HG03108 (cell line): ENCODE data around the gene ERICH6.
A peak's percentile ranks its signal among the peaks of the same experiment; 100 is the strongest.
"Not testable (repeated sequence)": the region's sequence is repeated elsewhere in the genome, so short reads cannot be mapped to it uniquely, and the experiment has no call there.

Source experiments
- ATAC-seq: cut with Tn5 transposase; IDR thresholded peaks from one replicate; pipeline ENCODE4 v1.9.1; 2021; ENCODE audit warnings: moderate library complexity; ENCODE audit not compliant: unreplicated experiment

ERICH6 gene

DNA sequence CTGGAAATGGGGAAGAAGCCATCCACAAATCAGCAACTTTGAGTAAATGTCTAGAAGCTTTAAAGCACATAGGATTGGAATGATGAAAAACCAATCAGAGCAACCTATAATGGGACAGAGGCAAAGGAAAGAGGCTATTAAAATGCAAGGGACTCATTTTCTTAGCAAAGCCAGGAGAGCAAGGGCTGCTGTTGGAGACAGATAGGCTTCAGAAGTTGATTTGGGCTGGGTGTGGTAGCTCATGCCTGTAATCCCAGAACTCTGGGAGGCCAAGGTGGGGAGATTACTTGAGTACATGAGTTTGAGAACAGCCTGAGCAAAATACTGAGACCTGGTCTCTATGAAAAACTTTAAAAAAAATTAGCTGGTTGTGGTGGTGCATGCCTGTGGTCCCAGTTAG lies 16.1 kb downstream of the ERICH6 start:
- no peak for ATAC-seq

- ATAC-seq, result no peak
Measured at GRCh38 chr3:150682824-150683223, 20.9 kb downstream of the ERICH6 start.

DNA sequence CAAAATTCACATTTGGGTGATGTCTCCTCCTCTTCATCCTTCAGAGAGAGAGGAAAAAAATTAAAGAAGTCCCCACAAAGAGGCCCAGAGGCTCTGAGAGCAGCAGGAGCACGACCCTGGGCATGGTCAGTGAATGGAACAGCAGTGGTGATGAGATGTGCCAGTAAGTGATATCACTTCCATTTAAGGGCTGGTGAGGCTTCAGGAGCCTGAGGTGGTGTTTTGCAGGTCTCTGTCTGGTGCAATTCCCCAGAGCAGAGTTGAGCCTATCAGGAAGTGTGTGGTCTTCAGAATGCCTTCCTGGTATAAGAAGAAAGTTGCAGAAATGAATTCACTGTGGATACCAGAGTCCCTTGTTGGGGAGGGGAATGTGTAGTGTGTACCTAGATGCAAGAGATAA lies 21.4 kb downstream of the ERICH6 start:
- no peak for ATAC-seq

DNA sequence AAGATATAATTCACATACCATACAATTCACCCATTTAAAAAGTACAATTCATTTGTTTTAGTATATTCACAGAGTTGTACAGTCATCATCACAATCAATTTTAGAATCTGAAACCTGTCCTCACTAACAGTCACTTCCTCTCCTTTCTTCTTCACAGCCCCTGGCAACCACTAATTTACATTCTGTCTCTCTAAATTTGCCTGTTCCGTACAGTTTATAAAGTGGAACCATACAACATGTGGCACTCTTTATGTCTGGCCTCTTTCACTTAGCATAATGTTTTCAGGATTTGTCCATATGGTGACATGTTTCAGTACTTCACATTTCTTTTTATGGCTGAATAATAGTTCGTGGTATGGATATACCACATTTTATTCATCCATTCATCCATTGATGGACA lies 22.7 kb downstream of the ERICH6 start:
- no peak for ATAC-seq

DNA sequence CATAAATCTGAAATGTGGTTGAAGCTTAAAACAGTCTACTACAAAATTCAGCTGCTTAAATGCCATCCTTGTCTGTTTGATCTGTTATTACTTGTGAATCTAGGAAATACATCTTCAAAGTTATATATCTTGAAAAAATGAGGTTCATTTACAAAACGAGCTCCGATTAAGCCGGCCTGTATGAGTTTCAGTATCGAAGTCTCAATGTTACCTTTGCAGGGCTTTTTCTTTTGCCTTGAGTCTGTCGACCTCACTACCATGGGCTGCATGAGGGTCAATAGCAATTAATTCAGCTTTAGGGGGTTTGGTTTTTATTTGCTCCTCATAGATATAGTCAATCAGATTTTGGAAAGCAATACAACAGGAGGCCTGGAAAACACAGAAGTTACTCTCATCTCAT lies 23.2 kb downstream of the ERICH6 start:
- no peak for ATAC-seq

- ATAC-seq, result no peak
Measured at GRCh38 chr3:150675587-150675986, 28.1 kb downstream of the ERICH6 start.

DNA sequence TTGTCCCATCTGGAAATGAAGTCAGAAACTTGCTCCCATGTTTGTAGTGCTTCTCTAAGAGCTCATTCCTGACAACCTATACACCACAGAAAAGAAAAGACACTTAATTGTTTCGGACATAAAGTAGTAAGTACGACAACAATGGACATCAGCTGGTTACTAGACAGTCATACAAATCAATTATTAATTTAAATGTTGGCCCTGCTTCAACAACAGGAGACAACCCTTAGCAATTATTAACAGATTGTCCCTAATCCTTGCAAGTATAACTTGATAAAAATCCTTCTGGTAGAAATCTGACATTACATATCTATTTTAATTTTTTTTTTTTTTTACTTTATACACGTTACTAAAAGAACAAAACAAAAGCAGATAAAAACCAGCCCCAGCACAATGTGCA lies 29.8 kb downstream of the ERICH6 start:
- ATAC-seq, result no peak

DNA sequence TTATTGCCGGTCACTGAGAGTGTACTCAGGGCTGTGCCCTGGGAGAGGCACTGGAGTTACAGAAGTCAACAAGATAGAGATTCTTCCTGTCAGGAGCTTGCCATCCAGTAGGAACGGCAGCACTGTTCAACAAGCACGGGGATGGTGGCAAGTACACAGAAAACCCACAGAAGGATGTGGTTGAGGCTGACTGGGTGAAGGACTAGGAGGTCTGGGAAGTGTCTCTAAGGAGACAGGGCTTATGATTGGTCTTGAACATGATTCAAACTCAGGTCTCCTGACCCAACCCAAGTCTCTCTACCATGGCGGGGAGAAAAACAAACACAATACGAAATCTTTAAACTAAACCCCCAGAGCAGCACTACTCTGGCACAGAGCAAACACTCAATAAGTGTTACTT lies 37.6 kb downstream of the ERICH6 start:
- no peak for ATAC-seq

GRCh38 chr3:150663461-150663860 lies 40.3 kb downstream of the ERICH6 start:
- ATAC-seq, result no peak

DNA sequence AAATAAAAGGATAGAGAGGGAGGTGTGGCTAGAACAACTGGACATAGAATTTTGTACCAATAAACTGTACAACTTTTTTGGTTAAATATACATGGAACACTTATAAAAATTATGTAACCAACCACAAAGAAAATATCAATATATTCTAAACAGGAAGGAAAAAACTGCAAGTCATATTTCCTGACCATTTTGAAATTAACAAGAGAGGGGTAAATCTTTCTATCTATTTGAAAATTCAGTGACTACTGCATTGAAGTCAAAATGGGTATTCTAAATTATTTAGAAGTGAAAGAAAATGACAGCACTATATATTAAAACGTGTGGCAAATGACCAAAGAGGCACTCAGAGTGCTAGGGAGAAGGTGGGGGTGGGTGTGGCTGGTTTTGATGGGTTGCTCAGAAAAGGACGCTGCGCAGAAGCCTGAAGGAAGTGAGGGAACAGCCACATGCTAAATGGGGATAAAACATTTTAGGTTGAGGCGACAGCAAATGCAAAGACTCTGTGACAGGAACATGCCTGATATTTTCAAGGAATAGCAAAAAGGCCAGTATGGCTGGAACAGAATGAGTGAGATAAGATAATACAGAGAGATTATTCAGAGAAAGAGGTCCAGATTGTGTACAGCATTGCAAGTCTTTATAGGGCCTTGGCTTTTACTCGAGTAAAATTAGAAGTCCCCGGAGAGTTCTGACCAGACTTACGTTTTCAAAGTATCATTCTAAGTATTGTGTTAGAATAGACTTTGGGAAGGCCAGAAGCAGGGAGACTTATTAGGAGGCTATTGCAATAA lies 41.1 kb downstream of the ERICH6 start:
- no peak for ATAC-seq

DNA sequence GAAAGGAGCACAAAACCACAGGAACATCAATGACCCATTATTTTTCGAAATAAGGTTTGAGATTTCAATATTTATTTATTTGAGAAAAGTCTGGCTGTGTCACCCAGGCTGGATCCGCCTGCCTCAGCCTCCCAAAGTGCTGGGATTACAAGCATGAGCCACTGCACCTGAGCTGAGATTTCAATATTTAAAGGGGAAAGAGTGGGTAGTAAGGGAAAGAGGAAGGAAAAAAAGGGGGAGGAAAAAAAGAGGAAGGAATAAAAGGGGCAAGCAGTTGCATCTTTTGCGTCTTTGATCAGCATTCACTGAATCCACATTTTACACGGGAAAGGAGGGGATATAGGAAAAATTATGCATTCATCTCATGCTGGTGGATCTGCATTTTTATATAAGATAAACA lies 47.4 kb downstream of the ERICH6 start:
- no peak for ATAC-seq

- peak; percentile 73 for ATAC-seq
Measured at GRCh38 chr3:150653110-150653561, 50.6 kb downstream of the ERICH6 start.

DNA sequence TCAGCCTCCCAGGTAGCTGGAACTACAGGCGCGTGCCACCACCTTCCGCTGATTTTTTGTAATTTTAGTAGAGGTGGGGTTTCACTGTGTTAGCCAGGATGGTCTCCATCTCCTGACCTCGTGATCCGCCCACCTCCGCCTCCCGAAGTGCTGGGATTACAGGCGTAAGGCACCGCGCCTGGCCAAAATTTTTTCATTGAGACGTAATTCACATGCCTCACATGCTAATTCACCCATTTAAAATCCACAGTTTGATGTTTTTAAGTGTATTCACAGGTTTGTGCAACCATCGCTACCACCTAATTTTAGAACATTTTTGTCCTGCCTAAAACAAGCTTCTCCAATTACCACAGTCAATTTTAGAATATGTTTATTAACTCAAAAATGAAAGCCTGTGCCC lies 63.5 kb downstream of the ERICH6 start:
- no peak for ATAC-seq

DNA sequence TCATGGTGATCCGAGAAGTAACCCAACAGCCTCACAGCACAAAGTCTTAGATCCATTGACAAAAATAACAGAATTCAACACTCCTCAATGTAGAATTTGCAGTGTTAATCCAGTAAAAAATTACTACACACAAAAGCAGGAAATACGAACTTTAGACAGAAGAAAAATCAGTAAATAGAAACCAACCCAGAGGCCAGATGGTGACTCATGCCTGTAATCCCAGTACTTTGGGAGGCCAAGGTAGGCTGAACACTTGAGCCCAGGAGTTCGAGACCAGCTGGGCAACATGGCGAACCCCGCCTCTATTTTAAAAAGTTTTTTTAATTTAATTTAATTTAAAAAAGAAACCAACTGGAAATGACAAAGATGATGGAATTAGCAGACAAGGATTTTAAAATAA lies 64.5 kb downstream of the ERICH6 start:
- no peak for ATAC-seq

- no peak for ATAC-seq
Measured at GRCh38 chr3:150636258-150636657, 67.5 kb downstream of the ERICH6 start.

GRCh38 chr3:150635526-150635925 lies 68.2 kb downstream of the ERICH6 start:
- peak; percentile 76 for ATAC-seq

DNA sequence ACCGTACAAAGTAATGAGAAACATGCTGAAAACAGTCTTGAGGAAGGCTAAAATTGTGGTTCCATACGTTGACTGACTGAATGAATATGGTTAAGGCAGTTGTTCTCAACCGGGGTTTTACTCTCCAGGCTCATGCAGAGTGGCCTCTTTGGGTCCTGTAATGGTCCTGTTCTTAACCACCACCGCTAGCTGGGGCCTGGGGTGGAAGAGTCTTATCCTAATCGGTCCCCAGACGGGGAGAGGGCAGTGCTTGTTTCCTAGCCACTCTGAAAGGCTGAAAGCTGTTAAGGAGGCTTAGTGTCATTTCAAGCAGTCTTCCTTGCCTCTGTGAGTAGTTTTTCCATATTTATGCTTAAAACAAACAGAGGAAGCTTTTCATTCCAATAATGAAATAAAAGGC lies 68.6 kb downstream of the ERICH6 start:
- ATAC-seq, result no peak

GRCh38 chr3:150631515-150632221 lies 72.1 kb downstream of the ERICH6 start:
- no peak for ATAC-seq

DNA sequence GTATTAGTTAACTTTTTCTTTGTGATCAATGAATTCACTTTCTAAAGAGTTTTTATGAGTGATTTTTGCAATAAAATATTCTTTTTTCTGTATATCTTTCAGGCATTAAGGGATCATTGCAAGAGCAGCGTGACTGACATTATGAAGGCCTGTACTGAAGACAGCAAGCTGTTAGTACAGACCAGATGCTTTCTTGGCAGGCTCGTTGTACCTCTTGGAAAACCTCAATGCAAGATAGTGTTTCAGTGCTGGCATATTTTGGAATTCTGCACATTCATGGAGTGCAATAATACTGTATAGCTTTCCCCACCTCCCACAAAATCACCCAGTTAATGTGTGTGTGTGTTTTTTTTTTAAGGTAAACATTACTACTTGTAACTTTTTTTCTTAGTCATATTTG lies 76.2 kb downstream of the ERICH6 start:
- ATAC-seq, result no peak

DNA sequence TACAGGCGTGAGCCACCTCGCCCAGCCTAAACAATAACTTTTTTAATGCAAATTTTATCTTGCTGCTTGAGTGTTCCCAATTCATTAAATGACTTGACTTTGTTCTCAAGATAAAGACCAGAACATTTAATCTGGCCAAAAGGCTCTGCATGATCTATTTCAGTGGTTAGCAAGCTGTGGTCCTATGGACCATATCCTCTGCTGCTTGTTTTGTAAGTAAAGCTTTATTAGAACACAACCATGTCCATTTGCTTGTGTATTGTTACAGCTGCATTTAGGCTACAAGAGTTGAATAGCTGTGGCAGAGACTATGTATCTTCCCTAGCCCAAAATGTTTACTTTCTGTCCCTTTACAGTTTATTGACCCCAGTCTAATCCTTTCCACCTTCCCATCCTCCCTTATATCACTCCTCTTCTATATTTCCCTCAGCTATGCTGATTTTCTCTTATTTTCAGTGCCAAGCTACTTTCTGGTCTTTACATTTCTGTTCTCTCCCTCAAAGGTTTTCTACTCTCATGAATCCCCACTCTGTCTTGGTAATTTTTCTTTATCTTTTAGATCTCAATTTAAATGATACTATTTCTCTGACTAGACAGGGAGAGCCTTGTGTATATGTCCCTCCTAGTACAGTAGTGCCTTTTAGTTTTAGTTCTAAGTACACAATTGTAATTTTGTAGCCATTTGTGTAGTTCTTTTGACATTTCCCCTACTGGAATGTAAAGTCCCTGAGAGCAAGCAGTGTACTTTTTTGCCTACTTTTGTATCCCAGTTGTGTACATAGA lies 77.4 kb downstream of the ERICH6 start:
- ATAC-seq, result no peak

DNA sequence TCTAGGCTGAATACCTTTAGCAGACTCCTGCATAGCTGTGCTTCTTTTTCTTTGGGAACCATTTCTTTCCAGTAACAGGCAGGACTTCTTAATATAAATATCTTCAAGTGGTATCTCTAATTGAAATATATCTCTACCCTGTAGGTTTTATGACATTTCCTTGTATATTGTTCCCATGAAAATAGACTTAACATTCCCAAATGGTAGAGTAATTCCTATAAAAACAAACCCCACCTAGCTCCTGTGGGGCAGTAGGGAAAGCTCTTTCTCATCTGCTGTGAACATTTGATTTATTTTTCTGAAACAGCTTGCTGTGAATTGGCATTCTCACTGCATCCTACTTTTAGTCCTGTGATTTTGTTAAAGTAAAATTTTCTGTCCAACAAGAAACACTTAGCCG lies 79.8 kb downstream of the ERICH6 start:
- ATAC-seq, result no peak

DNA sequence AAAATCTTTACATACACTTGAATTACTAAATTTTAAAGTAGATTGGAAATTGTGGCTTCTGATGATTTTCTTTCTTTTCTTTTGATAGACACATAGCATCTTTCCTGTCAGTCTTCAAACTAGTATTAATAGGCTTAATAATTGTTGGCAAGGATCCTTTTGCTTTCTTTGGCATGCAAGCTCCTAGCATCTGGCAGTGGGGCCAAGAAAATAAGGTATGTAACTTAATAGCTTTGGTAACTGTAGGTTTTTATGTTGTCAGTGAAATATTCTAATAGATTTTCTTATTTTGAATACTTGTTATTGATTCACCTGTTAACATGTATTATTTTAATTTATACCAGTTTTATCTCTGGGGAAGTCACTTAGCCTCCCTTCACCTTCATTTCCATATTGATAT lies 80.8 kb downstream of the ERICH6 start:
- ATAC-seq, result not testable (repeated sequence)
